ENCODE results near the gene TMPRSS4. TPM values are rescaled to one million over a fixed set of nuclear protein-coding genes. Genes with fewer than 3 reads are reported as not detected.

TMPRSS4 gene
- polyA plus RNA-seq, 1 experiment, result not detected

DNA sequence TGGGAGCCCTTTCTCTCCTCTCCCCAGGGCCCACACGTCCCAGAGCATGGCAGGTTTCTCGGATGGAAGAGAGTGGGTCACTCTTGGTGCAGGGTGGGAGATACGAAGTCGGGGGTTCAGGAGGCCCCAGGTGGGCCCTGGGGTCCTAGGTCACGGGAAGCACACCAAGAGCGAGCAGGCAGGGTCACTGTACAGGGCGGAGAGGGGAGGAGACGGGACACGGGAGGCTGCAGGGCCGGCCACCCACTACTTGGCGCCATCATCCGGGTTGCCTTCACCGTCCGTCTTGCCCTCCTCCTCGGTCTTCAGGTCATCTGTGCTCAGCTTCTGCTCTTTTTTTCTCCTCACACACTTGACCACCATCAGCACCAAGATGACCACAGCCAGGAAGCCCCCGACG lies 89.8 kb downstream of the TMPRSS4 start:
- Histone ChIP-seq H3K9me3 (ENCODE audit: control insufficient read depth, insufficient read depth, low read length) (no peaks in the 10 kb centered on the region), H3K27ac (ENCODE audit: low read depth, low read length) (no peak overlapping the region), H3K27me3 (ENCODE audit: control insufficient read depth, insufficient read depth, low read length) (peaks cover 24% of the 10 kb centered on the region), H3K4me3 (ENCODE audit: low read depth, low read length) (no peak overlapping the region)
- CTCF ChIA-PET, result no interaction called here
- no peak for DNase-seq (ENCODE audit: low read depth, low spot score)
- TF ChIP-seq, protein P1, sequence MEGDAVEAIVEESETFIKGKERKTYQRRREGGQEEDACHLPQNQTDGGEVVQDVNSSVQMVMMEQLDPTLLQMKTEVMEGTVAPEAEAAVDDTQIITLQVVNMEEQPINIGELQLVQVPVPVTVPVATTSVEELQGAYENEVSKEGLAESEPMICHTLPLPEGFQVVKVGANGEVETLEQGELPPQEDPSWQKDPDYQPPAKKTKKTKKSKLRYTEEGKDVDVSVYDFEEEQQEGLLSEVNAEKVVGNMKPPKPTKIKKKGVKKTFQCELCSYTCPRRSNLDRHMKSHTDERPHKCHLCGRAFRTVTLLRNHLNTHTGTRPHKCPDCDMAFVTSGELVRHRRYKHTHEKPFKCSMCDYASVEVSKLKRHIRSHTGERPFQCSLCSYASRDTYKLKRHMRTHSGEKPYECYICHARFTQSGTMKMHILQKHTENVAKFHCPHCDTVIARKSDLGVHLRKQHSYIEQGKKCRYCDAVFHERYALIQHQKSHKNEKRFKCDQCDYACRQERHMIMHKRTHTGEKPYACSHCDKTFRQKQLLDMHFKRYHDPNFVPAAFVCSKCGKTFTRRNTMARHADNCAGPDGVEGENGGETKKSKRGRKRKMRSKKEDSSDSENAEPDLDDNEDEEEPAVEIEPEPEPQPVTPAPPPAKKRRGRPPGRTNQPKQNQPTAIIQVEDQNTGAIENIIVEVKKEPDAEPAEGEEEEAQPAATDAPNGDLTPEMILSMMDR (IDR thresholded peaks at IDR 0.05; ENCODE audit: low read depth, low read length), result no peak
- POLR2A ChIA-PET, result no interaction called here

DNA sequence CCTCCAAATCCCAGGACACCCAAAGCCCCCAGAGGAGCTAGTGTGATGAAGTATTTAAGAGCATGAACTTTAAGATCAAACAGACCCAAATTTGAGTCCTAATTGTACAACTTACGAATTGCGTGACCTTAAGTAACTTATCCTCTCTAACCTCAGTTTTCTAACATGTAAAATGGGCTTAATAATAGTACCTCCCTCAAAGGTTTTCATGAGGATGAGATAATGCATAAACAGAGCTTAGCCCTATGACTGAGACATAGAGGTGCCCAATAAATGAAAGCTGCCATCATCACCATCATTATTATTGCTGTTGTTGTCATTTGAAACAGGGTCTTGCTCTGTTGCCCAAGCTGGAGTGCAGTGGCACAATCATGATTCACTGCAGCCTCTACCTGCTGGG lies 90.4 kb downstream of the TMPRSS4 start:
- CTCF ChIA-PET, result interaction anchor here (0.9 kb wide), 1 partner anchor 21 kb away, joined by 3 read pairs; no protein-coding TSS in a partner anchor
- peaks cover 25% of the 10 kb centered on the region for H3K27me3 ChIP-seq (ENCODE audit: control insufficient read depth, insufficient read depth, low read length)
- no peak overlapping the region for H3K27ac ChIP-seq (ENCODE audit: low read depth, low read length)
- TF ChIP-seq, protein P1 (IDR thresholded peaks at IDR 0.05; ENCODE audit: low read depth, low read length), result no peak
- no peak overlapping the region for H3K4me3 ChIP-seq (ENCODE audit: low read depth, low read length)
- no peaks in the 10 kb centered on the region for H3K9me3 ChIP-seq (ENCODE audit: control insufficient read depth, insufficient read depth, low read length)
- POLR2A ChIA-PET, result no interaction called here
- no peak for DNase-seq (ENCODE audit: low read depth, low spot score)

DNA sequence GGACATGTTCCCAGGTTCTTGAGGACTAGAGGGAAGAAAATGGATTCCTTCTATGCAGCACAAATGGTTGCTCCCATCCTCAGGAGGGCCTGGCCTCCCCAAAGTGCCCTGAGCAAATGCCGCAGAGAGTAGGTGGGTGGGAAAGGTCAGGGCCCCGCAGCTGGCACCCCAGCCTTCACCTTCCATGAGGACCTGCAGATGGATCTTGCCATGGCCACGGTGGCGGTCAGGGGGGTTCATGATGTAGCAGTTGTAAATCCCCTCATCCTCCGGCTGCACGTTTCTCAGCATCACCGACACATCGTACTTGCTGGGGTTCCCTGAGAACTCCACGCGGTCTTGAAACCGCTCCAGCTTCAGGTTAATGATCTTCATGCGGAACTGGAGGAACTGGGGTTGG lies 91.0 kb downstream of the TMPRSS4 start:
- DNase-seq (ENCODE audit: low read depth, low spot score), result no peak
- TF ChIP-seq, protein P1 (IDR thresholded peaks at IDR 0.05; ENCODE audit: low read depth, low read length), result no peak
- Histone ChIP-seq H3K27ac (ENCODE audit: low read depth, low read length) (no peak overlapping the region), H3K27me3 (ENCODE audit: control insufficient read depth, insufficient read depth, low read length) (peaks cover 23% of the 10 kb centered on the region), H3K9me3 (ENCODE audit: control insufficient read depth, insufficient read depth, low read length) (no peaks in the 10 kb centered on the region), H3K4me3 (ENCODE audit: low read depth, low read length) (no peak overlapping the region)
- CTCF ChIA-PET, result interaction anchor here (0.9 kb wide), 1 partner anchor 21 kb away, joined by 3 read pairs; no protein-coding TSS in a partner anchor
- POLR2A ChIA-PET, result no interaction called here

DNA sequence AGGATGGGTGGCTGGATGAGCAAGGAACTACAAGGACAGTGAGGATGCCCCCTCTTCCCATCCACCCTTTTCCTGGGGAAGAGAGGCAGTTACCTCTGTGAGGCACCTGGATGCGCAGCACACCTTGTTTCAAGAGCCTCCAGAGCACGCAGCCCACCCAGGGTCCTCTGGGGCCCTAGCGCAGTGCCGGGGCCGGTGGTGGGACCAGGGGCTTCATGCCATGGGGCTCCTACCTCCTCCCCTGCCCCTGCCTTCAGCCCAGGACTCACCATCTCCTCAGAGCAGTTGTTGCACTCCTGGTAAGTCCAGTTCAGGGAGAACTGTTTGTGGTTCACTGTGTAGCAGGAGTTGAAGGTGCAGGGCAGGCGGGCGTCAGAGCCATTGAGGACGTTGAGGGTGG lies 91.4 kb downstream of the TMPRSS4 start:
- no peak overlapping the region for H3K27ac ChIP-seq (ENCODE audit: low read depth, low read length)
- ChIA-PET CTCF (no interaction called here), POLR2A (no interaction called here)
- H3K27me3 ChIP-seq (ENCODE audit: control insufficient read depth, insufficient read depth, low read length), result peaks cover 23% of the 10 kb centered on the region
- H3K9me3 ChIP-seq (ENCODE audit: control insufficient read depth, insufficient read depth, low read length), result no peaks in the 10 kb centered on the region
- TF ChIP-seq, protein P1 (IDR thresholded peaks at IDR 0.05; ENCODE audit: low read depth, low read length), result no peak
- H3K4me3 ChIP-seq (ENCODE audit: low read depth, low read length), result no peak overlapping the region
- DNase-seq (ENCODE audit: low read depth, low spot score), result no peak

DNA sequence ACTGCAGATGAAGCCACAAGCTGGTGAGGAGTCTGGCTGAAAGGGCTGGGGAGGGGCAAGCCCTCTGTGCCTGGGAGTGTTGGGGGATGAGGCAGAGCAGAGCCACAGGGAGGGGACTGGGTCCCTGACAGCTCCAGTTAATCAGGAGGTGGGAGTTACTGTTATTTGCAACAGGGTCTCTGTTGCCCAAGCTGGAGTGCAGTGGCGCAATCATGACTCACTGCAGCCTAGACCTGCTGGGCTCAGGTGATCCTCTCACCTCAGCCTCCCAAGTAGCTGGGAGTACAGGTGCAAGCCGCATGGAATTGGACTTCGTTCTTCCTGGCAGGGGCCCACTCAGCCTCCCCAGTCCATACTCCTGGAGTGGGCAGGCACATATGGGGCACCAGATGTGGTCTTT lies 91.9 kb downstream of the TMPRSS4 start:
- ChIA-PET POLR2A (no interaction called here), CTCF (no interaction called here)
- TF ChIP-seq, protein P1 (IDR thresholded peaks at IDR 0.05; ENCODE audit: low read depth, low read length), result no peak
- DNase-seq (ENCODE audit: low read depth, low spot score), result no peak
- H3K27ac ChIP-seq (ENCODE audit: low read depth, low read length), result no peak overlapping the region
- no peak overlapping the region for H3K4me3 ChIP-seq (ENCODE audit: low read depth, low read length)
- H3K9me3 ChIP-seq (ENCODE audit: control insufficient read depth, insufficient read depth, low read length), result no peaks in the 10 kb centered on the region
- H3K27me3 ChIP-seq (ENCODE audit: control insufficient read depth, insufficient read depth, low read length), result peaks cover 21% of the 10 kb centered on the region

All from AG04450 (cell line).